HepG2 (cell line): Measurements from ENCODE around the gene THSD4. TPM values are rescaled to one million over a fixed set of nuclear protein-coding genes. Genes with fewer than 3 reads are reported as not detected.

Experiments
- ATF5 ChIP-seq: sonication (generic); formaldehyde crosslinking; IDR thresholded peaks from 2 replicates; pipeline ENCODE4 v1.4.0; 2020; ENCODE audit warnings: mild to moderate bottlenecking, low read depth, missing genetic modification reagents
- BHLHE40 ChIP-seq: IDR thresholded peaks from 2 replicates; pipeline ENCODE4 v1.6.1; 2011; ENCODE audit warnings: low read length, improper control_type of control experiment
- ETV6 ChIP-seq: sonication (generic); formaldehyde crosslinking; conservative IDR thresholded peaks from 2 replicates; pipeline ENCODE4 v1.4.0; 2020; ENCODE audit warnings: missing genetic modification reagents
- FOXM1 ChIP-seq: sonication (generic); formaldehyde crosslinking; IDR thresholded peaks from 2 replicates; pipeline ENCODE4 v1.5.0; 2020; ENCODE audit warnings: missing genetic modification reagents
- GMEB1 ChIP-seq: sonication (generic); formaldehyde crosslinking; IDR thresholded peaks from 2 replicates; pipeline ENCODE4 v1.5.1; 2020; ENCODE audit warnings: missing genetic modification reagents, mild to moderate bottlenecking, borderline replicate concordance
- HDAC2 ChIP-seq: sonication (generic); formaldehyde crosslinking; IDR thresholded peaks from 2 replicates; pipeline ENCODE4 v1.4.0; 2020; ENCODE audit warnings: missing genetic modification reagents
- HHEX ChIP-seq: IDR thresholded peaks from 2 replicates; pipeline ENCODE4 v1.6.1; 2016; ENCODE audit warnings: control low read depth
- HMG20A ChIP-seq: IDR thresholded peaks from 2 replicates; pipeline ENCODE4 v1.6.1; 2016; ENCODE audit warnings: borderline replicate concordance
- MXD4 ChIP-seq: IDR thresholded peaks from 2 replicates; pipeline ENCODE4 v1.6.1; 2016; ENCODE audit warnings: mild to moderate bottlenecking, missing biosample characterization, missing genetic modification reagents
- NCOA2 ChIP-seq: sonication (generic); formaldehyde crosslinking; IDR thresholded peaks from 2 replicates; pipeline ENCODE4 v1.8.0; 2022; ENCODE audit warnings: inconsistent platforms
- NR2F2 ChIP-seq: IDR thresholded peaks from 2 replicates; pipeline ENCODE4 v1.6.1; 2012; ENCODE audit warnings: low read depth, inconsistent platforms, borderline replicate concordance
- PLSCR1 ChIP-seq: sonication (generic); formaldehyde crosslinking; IDR thresholded peaks from 2 replicates; pipeline ENCODE4 v1.5.0; 2020; ENCODE audit warnings: missing genetic modification reagents, mild to moderate bottlenecking, borderline replicate concordance
- RAD21 ChIP-seq: fragments of 450-650 bp; formaldehyde crosslinking; IDR thresholded peaks from 2 replicates; pipeline ENCODE4 v1.5.0; 2020; ENCODE audit warnings: mild to moderate bottlenecking
- TFDP1 ChIP-seq: IDR thresholded peaks from 2 replicates; pipeline ENCODE4 v1.6.1; 2016; ENCODE audit warnings: missing compliant biosample characterization, missing genetic modification reagents, borderline replicate concordance
- TSC22D2 ChIP-seq: sonication (generic); formaldehyde crosslinking; IDR thresholded peaks from 2 replicates; pipeline ENCODE4 v1.5.1; 2020; ENCODE audit warnings: missing genetic modification reagents, mild to moderate bottlenecking, borderline replicate concordance
- XRCC5 ChIP-seq: fragments of 200-400 bp; formaldehyde crosslinking; optimal IDR thresholded peaks from 2 replicates; pipeline ENCODE3; 2017; ENCODE audit warnings: mild to moderate bottlenecking, low read length
- ZBTB1 ChIP-seq: sonication (generic); formaldehyde crosslinking; IDR thresholded peaks from 2 replicates; pipeline ENCODE4 v1.4.0; 2020; ENCODE audit warnings: missing genetic modification reagents, borderline replicate concordance
- ZFP91 ChIP-seq: sonication (generic); formaldehyde crosslinking; IDR thresholded peaks from 2 replicates; pipeline ENCODE4 v1.9.0; 2022; ENCODE audit warnings: missing genetic modification reagents, mild to moderate bottlenecking, borderline replicate concordance
- ZNF280B ChIP-seq: sonication (generic); formaldehyde crosslinking; IDR thresholded peaks from 2 replicates; pipeline ENCODE4 v1.5.0; 2020; ENCODE audit warnings: missing genetic modification reagents, mild to moderate bottlenecking, borderline replicate concordance
- ZNF569 ChIP-seq: sonication (generic); formaldehyde crosslinking; IDR thresholded peaks from 2 replicates; pipeline ENCODE4 v1.5.0; 2020; ENCODE audit warnings: mild to moderate bottlenecking, missing genetic modification reagents, moderate library complexity, borderline replicate concordance
- ZNF652 ChIP-seq: IDR thresholded peaks from 2 replicates; pipeline ENCODE4 v1.6.1; 2016; ENCODE audit warnings: low read depth, borderline replicate concordance
- polyA plus RNA-seq, 8 experiments: library from polyadenylated mRNA; depleted of rRNA in 3 of 8; stranded (reverse) in 7 of 8; unstranded in 1 of 8; fragments of >200 nt; fragmentation: Illumina TruSeq in 4 of 8; extraction: Trizol in 4 of 8; gene quantifications; 2 replicates each; pipeline versions ENCODE4 v1.2.1 to v1.2.3, GENCODE V29; 2011 to 2016; ENCODE audit warnings: low read depth in 4 of 8, missing spikeins in 1 of 8, mixed read lengths in 1 of 8; ENCODE audit not compliant: insufficient read depth in 1 of 8
- total RNA-seq, 5 experiments: library from RNA; depleted of rRNA; stranded (reverse); fragments of >200 nt; fragmentation: Illumina TruSeq; extraction: Trizol; gene quantifications; 2 replicates each; pipeline ENCODE4 v1.2.3, GENCODE V29; 2016; ENCODE audit warnings: low read depth in 1 of 5

The THSD4 gene
- total and polyA plus RNA-seq, 2 of the 13 experiments (the other 11 are each of a cell fraction or from before 2014, with no cell fraction given), result 0.07 to 0.21 TPM

GRCh38 chr15:71511796-71512681 is 396.8 kb downstream of the THSD4 start (continued):
- TF ChIP-seq HDAC2 (CRISPR knock-in tag) (peak; percentile 38), XRCC5 (no peak), FOXM1 (CRISPR knock-in tag) (no peak), ZNF569 (CRISPR knock-in tag) (no peak), ZBTB1 (CRISPR knock-in tag) (no peak), GMEB1 (no peak), PLSCR1 (CRISPR knock-in tag) (no peak), NCOA2 (CRISPR knock-in tag) (peak; percentile 52), MXD4 (CRISPR knock-in tag) (no peak), ZNF280B (no peak), TFDP1 (CRISPR knock-in tag) (no peak), ZNF652 (CRISPR knock-in tag) (no peak), HMG20A (CRISPR knock-in tag) (peak; percentile 69; the same call in 1 of the 2 replicates), TSC22D2 (CRISPR knock-in tag) (no peak), HHEX (CRISPR knock-in tag) (peak; percentile 77), NR2F2 (peak; percentile 62), RAD21 (no peak), BHLHE40 (no peak), ZFP91 (CRISPR knock-in tag) (no peak), ETV6 (CRISPR knock-in tag) (no peak), ATF5 (CRISPR knock-in tag) (no peak)
